Activated naive CD8-positive, alpha-beta T cell treated with anti-CD3 and anti-CD28 coated beads, Interleukin-2, amount 50 U/mL, for 16 hours (primary cell): Measurements from ENCODE around the gene VAV3.
"Not testable (repeated sequence)": the region's sequence is repeated elsewhere in the genome, so short reads cannot be mapped to it uniquely, and the experiment has no call there.

Source experiments
- DNase-seq: peaks from one replicate; pipeline ENCODE4 v3.0.0-alpha.2; 2020; ENCODE audit warnings: low read depth, low spot score

The VAV3 gene

GRCh38 chr1:107741242-107741641 is 223.7 kb downstream of the VAV3 start:
- DNase-seq: no peak

GRCh38 chr1:107740579-107740978 is 224.4 kb downstream of the VAV3 start:
- no peak for DNase-seq

DNA sequence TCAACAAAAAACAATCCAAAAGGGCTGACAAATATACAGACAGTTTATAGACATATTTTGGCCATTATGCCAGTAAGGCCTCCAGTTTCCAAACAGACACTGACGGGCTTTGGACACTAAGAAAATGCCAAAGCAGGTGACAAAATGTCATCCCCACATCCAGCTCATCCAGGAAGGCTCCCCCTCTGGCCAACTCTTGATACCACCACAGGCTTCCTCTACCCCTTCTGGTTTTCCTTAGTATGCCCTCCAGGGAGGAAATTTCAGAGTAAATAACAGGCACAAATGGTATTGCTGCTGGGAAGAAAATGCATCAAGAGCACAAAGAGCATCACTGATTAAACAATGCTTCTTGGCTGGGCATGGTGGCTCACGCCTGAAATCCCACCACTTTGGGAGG is 225.3 kb downstream of the VAV3 start:
- no peak for DNase-seq

DNA sequence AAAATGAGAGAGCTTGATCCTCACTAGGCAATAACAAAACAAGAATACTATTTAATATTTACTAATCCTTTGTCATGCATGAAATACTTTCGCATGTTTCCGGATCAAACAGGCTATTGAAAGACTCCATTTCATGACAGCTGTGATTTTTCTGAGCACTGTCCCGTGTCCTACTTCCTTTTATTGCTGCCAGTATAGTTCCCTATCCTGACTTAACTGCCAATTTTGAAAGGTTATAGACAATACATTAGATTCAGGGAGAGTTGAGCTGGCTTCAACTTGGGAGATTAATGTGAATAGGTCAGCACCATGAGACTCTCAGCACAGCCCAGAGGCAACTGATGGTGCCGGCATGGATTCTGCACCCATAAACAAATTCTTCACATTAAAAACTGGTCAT is 225.8 kb downstream of the VAV3 start:
- DNase-seq: no peak

- not testable (repeated sequence) for DNase-seq
Measured at GRCh38 chr1:107733401-107733800, 231.6 kb downstream of the VAV3 start.

DNA sequence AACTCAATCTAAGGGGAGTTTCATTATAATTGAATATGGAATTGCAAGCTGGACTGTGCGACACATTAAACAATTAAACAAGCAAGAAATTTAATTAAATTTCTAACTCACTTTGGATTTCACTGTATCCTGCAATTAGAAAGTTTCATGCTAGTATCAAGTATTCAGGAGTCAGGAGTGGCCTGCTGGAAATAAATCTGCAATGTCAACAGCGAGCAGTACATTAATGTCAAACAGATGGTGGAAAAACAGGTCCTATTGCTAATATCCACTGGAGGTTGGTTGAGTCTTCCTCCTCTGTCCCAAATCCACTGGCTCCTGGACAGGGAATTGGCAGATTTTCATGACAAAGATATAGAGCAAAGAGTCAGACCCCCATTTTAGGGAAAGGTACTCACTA is 237.1 kb downstream of the VAV3 start:
- DNase-seq: no peak

DNA sequence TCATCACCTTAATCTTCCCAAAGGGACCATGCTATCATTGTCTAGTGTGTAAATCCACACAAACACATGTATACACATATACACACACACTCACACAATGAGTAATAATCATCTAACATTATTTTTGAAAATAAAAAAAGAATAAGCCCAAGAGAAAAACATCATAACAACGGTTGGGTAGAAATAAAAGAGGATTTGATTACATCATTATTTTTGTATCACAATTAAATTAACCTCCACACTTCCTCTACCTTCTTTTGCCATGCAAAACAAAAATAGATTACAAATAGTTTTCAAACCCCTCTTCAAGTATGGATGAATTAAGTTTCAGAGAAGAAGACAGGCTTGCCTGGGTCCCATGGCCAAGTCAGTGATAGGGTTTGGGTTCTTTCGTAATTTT is 238.1 kb downstream of the VAV3 start:
- no peak for DNase-seq

GRCh38 chr1:107724648-107725047 is 240.3 kb downstream of the VAV3 start:
- DNase-seq: no peak

DNA sequence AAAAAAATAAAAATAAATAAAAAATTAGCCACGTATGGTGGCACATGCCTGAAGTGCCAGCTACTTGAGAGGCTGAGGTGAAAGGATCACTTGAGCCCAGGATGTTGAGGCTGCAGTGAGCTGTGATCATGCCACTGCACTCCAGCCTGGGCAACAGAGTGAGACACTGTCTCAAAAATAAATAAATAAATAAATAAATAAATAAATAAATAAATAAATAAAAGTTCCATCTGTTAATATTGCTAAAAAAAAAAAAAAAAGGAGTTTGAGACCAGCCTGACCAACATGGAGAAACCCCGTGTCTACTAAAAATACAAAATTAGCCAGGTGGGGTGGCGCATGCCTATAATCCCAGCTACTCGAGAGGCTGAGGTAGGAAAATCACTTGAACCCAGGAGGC is 244.8 kb downstream of the VAV3 start:
- DNase-seq: not testable (repeated sequence)

DNA sequence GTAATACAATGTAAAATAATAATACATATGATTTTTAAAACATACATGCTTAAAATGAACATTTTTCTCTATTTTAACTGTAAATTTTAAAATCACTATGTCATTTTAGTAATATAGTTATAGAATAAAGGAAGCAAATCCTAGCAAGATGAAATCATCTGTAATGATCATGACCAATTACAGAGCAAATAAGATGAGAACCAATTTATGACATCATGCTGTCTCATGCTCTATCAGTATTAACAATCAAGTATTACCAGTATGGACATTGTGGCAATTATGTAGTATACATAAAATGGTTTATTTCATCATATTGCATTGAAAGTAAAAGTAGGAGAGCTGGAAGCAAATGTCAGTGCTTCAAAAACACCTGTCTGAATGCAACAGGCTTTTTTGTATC is 255.0 kb downstream of the VAV3 start:
- DNase-seq: no peak

- no peak for DNase-seq
Measured at GRCh38 chr1:107707111-107707510, 257.9 kb downstream of the VAV3 start.

- no peak for DNase-seq
Measured at GRCh38 chr1:107706182-107706581, 258.8 kb downstream of the VAV3 start.

DNA sequence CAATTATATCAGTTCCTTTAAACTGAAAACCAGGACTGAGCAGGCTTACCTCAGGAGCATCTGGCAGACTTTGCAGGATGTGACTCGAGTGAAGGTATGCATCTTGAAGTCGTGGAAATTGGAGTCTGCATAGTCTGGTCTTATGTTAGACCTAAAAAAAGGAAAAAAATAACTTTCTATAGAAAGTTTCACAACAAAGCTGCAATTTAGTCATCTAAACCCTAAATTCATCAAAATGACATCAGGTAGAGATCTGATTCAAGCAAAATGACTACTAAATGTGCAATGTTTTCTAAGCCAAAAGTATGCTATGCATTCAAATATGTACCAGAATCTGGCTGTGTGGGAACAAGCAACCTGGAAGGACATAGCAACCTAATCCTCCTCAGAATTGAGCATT is 260.1 kb downstream of the VAV3 start:
- DNase-seq: no peak

- no peak for DNase-seq
Measured at GRCh38 chr1:107702946-107703571, 261.9 kb downstream of the VAV3 start.

- DNase-seq: not testable (repeated sequence)
Measured at GRCh38 chr1:107700651-107701050, 264.3 kb downstream of the VAV3 start.

DNA sequence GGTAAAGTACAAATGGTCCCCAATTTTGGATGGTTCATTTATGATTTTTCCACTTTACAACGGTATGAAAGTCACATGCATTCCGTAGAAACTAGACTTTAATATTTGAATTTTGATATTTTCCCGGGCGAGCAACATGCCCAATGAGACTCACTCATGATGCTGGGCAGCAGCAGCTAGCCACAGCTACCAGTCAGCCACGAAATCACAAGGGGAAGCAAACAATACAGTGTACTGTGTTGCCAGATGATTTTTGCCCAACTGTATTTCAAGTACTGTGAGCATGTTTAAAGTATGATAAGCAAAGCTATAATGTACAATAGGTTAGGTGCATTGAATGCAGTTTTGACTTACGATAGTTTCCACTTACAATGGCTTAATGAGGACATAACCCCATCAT is 266.8 kb downstream of the VAV3 start:
- no peak for DNase-seq

DNA sequence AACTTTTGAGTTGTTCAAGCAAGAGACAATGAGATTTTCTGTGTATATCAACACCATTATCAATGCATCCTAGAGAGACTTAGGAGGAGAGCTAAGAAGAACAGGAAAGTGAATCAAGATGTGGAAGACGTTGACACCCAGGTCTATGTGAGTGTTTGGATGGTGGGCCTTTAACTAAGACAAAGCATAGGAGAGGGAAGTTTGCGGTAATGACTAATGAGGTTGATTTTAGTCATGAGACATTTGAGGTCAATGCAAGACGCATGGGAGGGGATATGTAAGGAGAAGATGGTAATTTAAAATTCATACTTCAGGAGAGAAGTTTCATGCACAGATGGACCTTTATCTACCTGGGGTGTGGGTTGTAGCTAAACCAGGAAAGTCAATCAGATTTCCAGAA is 269.6 kb downstream of the VAV3 start:
- no peak for DNase-seq

DNA sequence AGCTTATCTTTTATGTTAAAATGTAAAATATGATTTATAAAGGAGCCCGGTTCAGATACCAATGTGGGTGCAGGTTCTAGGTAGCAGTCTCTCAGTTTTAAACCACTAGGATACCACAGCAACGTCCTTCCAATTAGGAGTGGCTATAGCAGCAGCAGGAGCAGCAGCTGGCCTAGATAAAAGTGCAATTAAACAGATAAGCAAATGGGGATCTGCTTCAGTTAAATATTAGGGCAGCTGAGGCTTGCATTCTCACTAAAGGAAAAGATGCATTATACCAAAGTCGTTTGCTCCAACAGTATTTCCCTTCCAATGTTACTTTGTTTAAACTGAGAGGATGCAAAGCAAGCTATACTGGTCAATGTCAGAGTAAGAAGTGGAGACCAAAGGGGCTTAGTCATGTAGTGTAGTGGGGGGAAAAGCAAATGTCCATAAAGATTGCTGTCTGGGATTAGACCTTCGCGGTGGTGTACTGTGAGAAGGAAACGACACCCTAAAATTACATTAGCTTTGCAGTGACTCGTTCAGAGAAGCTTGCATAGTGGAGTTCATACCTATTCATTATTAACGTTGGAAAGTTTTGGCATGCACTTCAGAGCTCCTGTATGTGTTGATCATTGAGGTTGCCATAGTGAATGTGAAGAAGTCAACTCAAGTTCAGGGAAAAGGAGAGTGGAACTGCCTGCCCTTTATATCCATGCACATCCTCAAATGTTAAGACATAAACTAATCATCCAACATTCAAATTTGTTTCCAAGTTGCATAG is 272.2 kb downstream of the VAV3 start:
- no peak for DNase-seq

- no peak for DNase-seq
Measured at GRCh38 chr1:107691540-107691939, 273.4 kb downstream of the VAV3 start.

GRCh38 chr1:107690491-107690890 is 274.5 kb downstream of the VAV3 start:
- no peak for DNase-seq

DNA sequence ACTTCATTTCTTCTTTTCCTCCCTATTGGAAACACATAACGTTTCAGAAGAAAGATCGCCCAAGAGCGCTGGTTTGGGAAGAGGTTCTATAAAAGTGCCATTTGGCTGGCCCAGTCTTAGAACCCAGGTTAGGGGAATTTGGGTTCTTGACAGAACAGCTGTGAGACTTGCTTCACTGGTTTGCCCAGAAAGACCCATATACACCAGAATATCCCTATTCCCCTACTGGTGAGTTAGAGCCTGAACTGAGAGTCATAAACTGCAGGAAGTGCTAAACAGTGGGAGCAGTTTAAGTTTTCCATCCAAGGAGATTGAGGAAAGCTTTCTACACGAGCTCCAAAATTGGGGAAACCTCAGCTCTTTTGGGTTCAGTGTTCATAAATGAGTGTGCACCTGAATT is 275.2 kb downstream of the VAV3 start:
- DNase-seq: no peak

- no peak for DNase-seq
Measured at GRCh38 chr1:107689159-107689558, 275.8 kb downstream of the VAV3 start.
